Measurements from ENCODE around the gene SHROOM3. TPM values are rescaled to one million over a fixed set of nuclear protein-coding genes. Genes with fewer than 3 reads are reported as not detected.

SHROOM3 gene
- total and polyA plus RNA-seq, 2 of the 13 experiments (the other 11 are each of a cell fraction or from before 2014, with no cell fraction given) = 0.01 TPM; not detected in 1

DNA sequence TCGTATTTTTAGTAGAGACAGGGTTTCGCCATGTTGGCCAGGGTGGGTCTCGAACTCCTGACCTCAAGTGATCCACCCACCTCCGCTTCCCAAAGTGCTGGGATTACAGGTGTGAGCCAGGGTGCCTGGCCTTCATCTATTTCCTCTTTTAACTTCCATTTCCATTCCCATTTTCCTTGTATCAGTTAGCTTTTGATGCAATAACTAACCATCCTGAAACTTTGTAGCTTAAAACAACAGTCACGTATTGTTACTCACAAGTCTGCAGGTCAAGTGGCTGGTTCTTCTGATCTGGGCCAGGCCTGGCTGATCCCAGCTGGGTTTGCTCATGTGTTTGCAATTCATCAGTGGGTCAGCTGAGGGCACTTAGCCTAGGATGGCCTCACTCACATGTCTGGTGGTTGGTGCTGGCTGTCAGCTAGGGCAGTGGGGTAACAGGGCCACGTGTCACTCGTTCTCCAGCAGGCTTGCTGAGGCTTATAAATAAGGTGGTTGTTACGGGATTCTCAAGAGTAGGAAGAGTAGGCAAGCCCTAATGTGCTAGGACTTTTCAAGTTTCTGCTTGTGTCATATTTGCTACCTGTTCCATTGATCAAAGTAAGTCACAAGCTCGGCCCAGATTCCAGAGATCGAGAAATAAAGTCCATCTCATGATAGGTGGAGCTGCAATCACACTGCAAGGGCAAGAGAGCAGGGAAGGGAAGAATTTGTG lies 374.7 kb downstream of the SHROOM3 start (continued):
- TF ChIP-seq BCL3 (CRISPR knock-in tag; IDR thresholded peaks at IDR 0.05) (no peak), ZNF550 (CRISPR knock-in tag; IDR thresholded peaks at IDR 0.05; ENCODE audit: borderline replicate concordance) (no peak), ZNF251 (CRISPR knock-in tag; IDR thresholded peaks at IDR 0.05) (no peak), ARID2 (CRISPR knock-in tag; IDR thresholded peaks at IDR 0.05; ENCODE audit: borderline replicate concordance) (no peak), PHF20 (CRISPR knock-in tag; IDR thresholded peaks at IDR 0.05) (no peak), NAIF1 (CRISPR knock-in tag; IDR thresholded peaks at IDR 0.05; ENCODE audit: borderline replicate concordance) (no peak), KDM4B (CRISPR knock-in tag; IDR thresholded peaks at IDR 0.05) (no peak), YEATS2 (CRISPR knock-in tag; IDR thresholded peaks at IDR 0.05; ENCODE audit: borderline replicate concordance) (no peak), ZNF674 (CRISPR knock-in tag; IDR thresholded peaks at IDR 0.05; ENCODE audit: low read depth) (no peak), GTF3A (CRISPR knock-in tag; conservative IDR thresholded peaks at IDR 0.05) (no peak), GTF2F1 (IDR thresholded peaks at IDR 0.05; ENCODE audit: low read length) (no peak), ZSCAN12 (CRISPR knock-in tag; IDR thresholded peaks at IDR 0.05) (no peak), ZNF777 (CRISPR knock-in tag; IDR thresholded peaks at IDR 0.05) (no peak), STAT5B (CRISPR knock-in tag; IDR thresholded peaks at IDR 0.05) (no peak), AHR (CRISPR knock-in tag; IDR thresholded peaks at IDR 0.05) (no peak), ZNF350 (CRISPR knock-in tag; IDR thresholded peaks at IDR 0.05; ENCODE audit: borderline replicate concordance, low read depth) (peak; percentile 34; the same call in 1 of the 2 replicates), FOXO4 (CRISPR knock-in tag; conservative IDR thresholded peaks at IDR 0.05) (no peak), MXD1 (CRISPR knock-in tag; IDR thresholded peaks at IDR 0.05) (0 out of 2 replicates have a peak, but pooled peaks have one; percentile 50), PCBP1 (IDR thresholded peaks at IDR 0.05; ENCODE audit: borderline replicate concordance, low read depth, low read length) (no peak), ATF7 (IDR thresholded peaks at IDR 0.05) (no peak), ATF7 (CRISPR knock-in tag; IDR thresholded peaks at IDR 0.05) (no peak), NR1H2 (CRISPR knock-in tag; IDR thresholded peaks at IDR 0.05; ENCODE audit: borderline replicate concordance, low read depth) (no peak), ZNF773 (CRISPR knock-in tag; IDR thresholded peaks at IDR 0.05; ENCODE audit: borderline replicate concordance) (no peak), TEAD3 (CRISPR knock-in tag; optimal IDR thresholded peaks at IDR 0.05; ENCODE audit: borderline replicate concordance) (peak; percentile 24), RFX3 (CRISPR knock-in tag; IDR thresholded peaks at IDR 0.05) (no peak)
- TF ChIP-seq, protein P1, sequence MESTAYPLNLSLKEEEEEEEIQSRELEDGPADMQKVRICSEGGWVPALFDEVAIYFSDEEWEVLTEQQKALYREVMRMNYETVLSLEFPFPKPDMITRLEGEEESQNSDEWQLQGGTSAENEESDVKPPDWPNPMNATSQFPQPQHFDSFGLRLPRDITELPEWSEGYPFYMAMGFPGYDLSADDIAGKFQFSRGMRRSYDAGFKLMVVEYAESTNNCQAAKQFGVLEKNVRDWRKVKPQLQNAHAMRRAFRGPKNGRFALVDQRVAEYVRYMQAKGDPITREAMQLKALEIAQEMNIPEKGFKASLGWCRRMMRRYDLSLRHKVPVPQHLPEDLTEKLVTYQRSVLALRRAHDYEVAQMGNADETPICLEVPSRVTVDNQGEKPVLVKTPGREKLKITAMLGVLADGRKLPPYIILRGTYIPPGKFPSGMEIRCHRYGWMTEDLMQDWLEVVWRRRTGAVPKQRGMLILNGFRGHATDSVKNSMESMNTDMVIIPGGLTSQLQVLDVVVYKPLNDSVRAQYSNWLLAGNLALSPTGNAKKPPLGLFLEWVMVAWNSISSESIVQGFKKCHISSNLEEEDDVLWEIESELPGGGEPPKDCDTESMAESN (CRISPR knock-in tag; conservative IDR thresholded peaks at IDR 0.05) = peak; percentile 51; the same call in 1 of the 2 replicates

All from HepG2 (cell line).